HG02870 (cell line): ENCODE results near the gene METTL26.
A peak's percentile ranks its signal among the peaks of the same experiment; 100 is the strongest.

Experiments used
- ATAC-seq: cut with Tn5 transposase; IDR thresholded peaks from one replicate; pipeline ENCODE4 v1.9.1; 2021; ENCODE audit warnings: mild to moderate bottlenecking, moderate library complexity; ENCODE audit not compliant: unreplicated experiment

The METTL26 gene

GRCh38 chr16:660459-661183 lies 24.5 kb upstream of the METTL26 start:
- ATAC-seq = peak; percentile 43

GRCh38 chr16:660132-660458 lies 24.0 kb upstream of the METTL26 start:
- ATAC-seq = no peak

- ATAC-seq = no peak
Observed at GRCh38 chr16:659618-660017, 23.5 kb upstream of the METTL26 start.

GRCh38 chr16:658679-659571 lies 22.8 kb upstream of the METTL26 start:
- ATAC-seq = no peak

GRCh38 chr16:657487-657886 lies 21.4 kb upstream of the METTL26 start:
- no peak for ATAC-seq

GRCh38 chr16:654034-654433 lies 17.9 kb upstream of the METTL26 start:
- no peak for ATAC-seq

GRCh38 chr16:652454-653305 lies 16.6 kb upstream of the METTL26 start:
- no peak for ATAC-seq

GRCh38 chr16:651844-652243 lies 15.7 kb upstream of the METTL26 start:
- ATAC-seq = no peak

GRCh38 chr16:649631-650030 lies 13.5 kb upstream of the METTL26 start:
- no peak for ATAC-seq

GRCh38 chr16:648781-649589 lies 12.9 kb upstream of the METTL26 start, which contains the start of gene WDR90:
Gene WDR90 (plus strand): TSS chr16:649365. CDS start chr16:649417, 52 bp downstream.
- ATAC-seq = peak; percentile 80

- no peak for ATAC-seq
Observed at GRCh38 chr16:648071-648780, 12.1 kb upstream of the METTL26 start.

- no peak for ATAC-seq
Observed at GRCh38 chr16:647173-647902, 11.2 kb upstream of the METTL26 start.

- no peak for ATAC-seq
Observed at GRCh38 chr16:646679-647172, 10.6 kb upstream of the METTL26 start.

GRCh38 chr16:645852-646678 lies 10.0 kb upstream of the METTL26 start:
- ATAC-seq = no peak

GRCh38 chr16:644556-644955 lies 8.5 kb upstream of the METTL26 start:
- no peak for ATAC-seq

- ATAC-seq = no peak
Observed at GRCh38 chr16:643050-643368, 6.9 kb upstream of the METTL26 start.

- ATAC-seq = peak; percentile 28
Observed at GRCh38 chr16:642189-643049, 6.3 kb upstream of the METTL26 start.
